ENCODE data around the gene TNXB.

DNA sequence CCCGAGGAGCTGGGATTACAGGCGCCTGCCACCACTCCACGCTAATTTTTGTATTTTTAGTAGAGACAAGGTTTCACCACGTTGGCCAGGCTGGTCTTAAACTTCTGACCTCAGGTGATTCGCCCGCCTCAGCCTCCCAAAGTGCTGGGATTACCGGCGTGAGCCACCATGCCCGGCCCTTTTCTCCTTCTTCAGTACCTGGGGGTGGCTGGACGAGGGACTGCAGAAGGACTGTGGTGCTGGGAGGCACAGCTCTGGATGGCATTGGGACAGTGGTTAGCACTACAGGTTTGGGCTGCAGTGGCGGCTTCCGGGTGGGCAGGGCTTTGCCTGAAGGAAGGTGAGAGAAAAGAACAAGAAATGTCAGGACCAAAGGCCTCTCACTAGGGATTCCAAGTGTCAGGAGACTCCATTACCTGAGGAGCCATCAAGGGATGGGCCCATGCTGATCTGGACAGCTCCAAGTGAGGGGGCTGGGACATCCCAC lies 11.5 kb upstream of the TNXB start:
- no peak for TF ChIP-seq CTCF (IDR thresholded peaks at IDR 0.05; ENCODE audit: low read length)
- TF ChIP-seq EZH2 (IDR thresholded peaks at IDR 0.05; ENCODE audit: borderline replicate concordance, low read length): no peak
